ENCODE data around the gene DYSF.

The DYSF gene

DNA sequence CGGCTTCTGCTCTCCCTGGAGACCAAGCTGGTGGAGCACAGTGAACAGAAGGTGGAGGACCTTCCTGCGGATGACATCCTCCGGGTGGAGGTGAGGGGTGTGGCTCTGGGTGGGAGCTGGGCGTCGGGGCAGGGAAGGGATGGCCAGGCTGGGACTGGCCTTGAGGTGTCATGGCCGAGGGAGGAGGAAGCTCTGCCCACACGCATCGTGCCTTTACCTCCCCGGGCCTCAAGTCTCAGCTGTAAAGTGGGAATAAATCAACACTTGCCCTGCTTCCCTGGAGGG, 98.2 kb downstream of the DYSF start:
- no peak for DNase-seq (ENCODE audit: extremely low spot score)
- CTCF ChIA-PET, result interaction anchor here (0.6 to 1.3 kb wide), 2 partner anchors 247 to 281 kb away, joined by 3 to 5 read pairs; no protein-coding TSS in a partner anchor
- POLR2A ChIA-PET, result interaction anchor here (1.1 kb wide), 1 partner anchor 10 kb away, joined by 3 read pairs; no protein-coding TSS in a partner anchor
- TF ChIP-seq ARNT (IDR thresholded peaks at IDR 0.05) (no peak), FOXA1 (IDR thresholded peaks at IDR 0.05) (no peak), L3MBTL2 (conservative IDR thresholded peaks at IDR 0.05) (no peak)

DNA sequence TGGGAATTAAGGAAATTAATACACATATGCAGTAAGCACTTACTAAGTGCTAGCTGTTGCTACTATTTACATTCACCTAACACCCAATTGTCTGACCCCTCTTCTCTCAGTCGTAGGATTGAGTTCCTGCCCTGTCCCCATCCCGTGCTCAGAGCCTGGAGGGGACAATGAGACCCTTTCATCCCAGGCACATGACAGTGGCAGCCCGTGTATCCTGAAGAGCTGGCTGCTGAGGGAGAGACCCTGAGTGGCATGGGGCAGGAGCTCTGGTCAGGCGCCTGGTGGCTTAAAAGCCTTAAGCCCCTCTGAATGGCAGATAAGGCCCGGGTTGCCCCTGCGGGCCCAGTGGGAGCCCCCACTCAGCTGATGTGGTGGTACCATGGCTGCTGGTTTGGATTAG, 99.0 kb downstream of the DYSF start:
- CTCF ChIA-PET, result interaction anchor here (0.6 kb wide), 2 partner anchors 217 to 598 kb away, joined by 3 to 4 read pairs; no protein-coding TSS in a partner anchor

GRCh38 chr2:71552861-71553301, 99.5 kb downstream of the DYSF start:
- CTCF ChIA-PET, result interaction anchor here (0.6 kb wide), 1 partner anchor 217 kb away, joined by 3 read pairs; no protein-coding TSS in a partner anchor

More for the DNA sequence above, 99.0 kb downstream of the DYSF start:
- POLR2A ChIA-PET, result no interaction called here
- TF ChIP-seq HDGF (IDR thresholded peaks at IDR 0.05; ENCODE audit: borderline replicate concordance) (no peak), FOXM1 (IDR thresholded peaks at IDR 0.05; ENCODE audit: borderline replicate concordance) (no peak), ZNF384 (IDR thresholded peaks at IDR 0.05) (no peak), FOXA1 (IDR thresholded peaks at IDR 0.05) (no peak), LEF1 (IDR thresholded peaks at IDR 0.05; ENCODE audit: borderline replicate concordance) (no peak), ELF4 (IDR thresholded peaks at IDR 0.05) (no peak), L3MBTL2 (conservative IDR thresholded peaks at IDR 0.05) (no peak)
- no peak for DNase-seq (ENCODE audit: extremely low spot score)

DNA sequence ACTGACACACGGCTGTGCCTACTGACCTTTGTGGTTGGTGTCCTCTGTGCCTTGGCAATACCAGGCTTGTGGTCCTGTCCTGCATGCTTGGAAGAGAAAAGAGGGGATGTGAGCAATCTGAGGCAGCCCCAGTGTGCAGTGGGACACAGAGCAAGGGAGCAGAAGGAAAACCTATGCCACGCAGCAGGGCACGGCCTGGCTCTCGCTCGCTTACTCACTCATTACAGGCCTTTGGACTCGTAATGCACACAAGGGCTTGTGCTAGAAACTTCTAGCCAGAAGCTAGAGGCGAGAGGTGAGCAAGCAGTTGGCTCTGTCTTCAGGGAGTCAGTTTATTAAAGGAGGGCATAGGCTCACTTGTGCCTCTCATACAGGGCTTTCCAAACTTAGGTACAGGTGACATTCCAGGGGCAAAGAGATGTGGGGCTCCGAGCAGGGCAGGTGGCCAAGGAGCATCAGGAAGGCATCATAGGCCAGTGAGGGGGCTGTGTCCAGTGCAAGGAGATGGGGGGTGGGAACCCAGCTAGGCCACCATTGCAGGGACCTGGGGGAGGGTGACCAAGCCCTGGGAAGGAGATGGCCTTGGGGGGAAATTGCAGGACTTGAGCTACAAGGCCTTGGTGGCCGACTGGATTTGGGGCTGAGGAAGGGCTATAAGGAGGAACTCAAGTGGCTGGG, 100.8 kb downstream of the DYSF start:
- CTCF ChIA-PET, result no interaction called here
- TF ChIP-seq HDGF (IDR thresholded peaks at IDR 0.05; ENCODE audit: borderline replicate concordance) (no peak), L3MBTL2 (conservative IDR thresholded peaks at IDR 0.05) (no peak), ARNT (IDR thresholded peaks at IDR 0.05) (no peak), BHLHE40 (IDR thresholded peaks at IDR 0.05; ENCODE audit: borderline replicate concordance) (no peak), SP1 (IDR thresholded peaks at IDR 0.05) (no peak), SUZ12 (IDR thresholded peaks at IDR 0.05) (no peak), FOXK2 (IDR thresholded peaks at IDR 0.05) (no peak), ELF4 (IDR thresholded peaks at IDR 0.05) (no peak), LEF1 (IDR thresholded peaks at IDR 0.05; ENCODE audit: borderline replicate concordance) (no peak), PKNOX1 (IDR thresholded peaks at IDR 0.05) (no peak)
- POLR2A ChIA-PET, result no interaction called here
- no peak for DNase-seq (ENCODE audit: extremely low spot score)

More at GRCh38 chr2:71552861-71553301, 99.5 kb downstream of the DYSF start:
- no peak for DNase-seq (ENCODE audit: extremely low spot score)
- POLR2A ChIA-PET, result no interaction called here
- TF ChIP-seq ARNT (IDR thresholded peaks at IDR 0.05), result no peak
- no peak for TF ChIP-seq ZNF384 (IDR thresholded peaks at IDR 0.05)
- TF ChIP-seq BHLHE40 (IDR thresholded peaks at IDR 0.05; ENCODE audit: borderline replicate concordance), result no peak
- no peak for TF ChIP-seq L3MBTL2 (conservative IDR thresholded peaks at IDR 0.05)
- no peak for TF ChIP-seq TARDBP (IDR thresholded peaks at IDR 0.05)
- no peak for TF ChIP-seq FOXK2 (IDR thresholded peaks at IDR 0.05)
- TF ChIP-seq PKNOX1 (IDR thresholded peaks at IDR 0.05), result no peak
- TF ChIP-seq CTBP1 (IDR thresholded peaks at IDR 0.05; ENCODE audit: borderline replicate concordance), result no peak
- TF ChIP-seq FOXA1 (IDR thresholded peaks at IDR 0.05), result no peak
- TF ChIP-seq NFRKB (IDR thresholded peaks at IDR 0.05), result no peak
- TF ChIP-seq ELF4 (IDR thresholded peaks at IDR 0.05), result no peak
- TF ChIP-seq FOXM1 (IDR thresholded peaks at IDR 0.05; ENCODE audit: borderline replicate concordance), result no peak
- no peak for TF ChIP-seq LEF1 (IDR thresholded peaks at IDR 0.05; ENCODE audit: borderline replicate concordance)
- no peak for TF ChIP-seq HDGF (IDR thresholded peaks at IDR 0.05; ENCODE audit: borderline replicate concordance)
- no peak for TF ChIP-seq SUZ12 (IDR thresholded peaks at IDR 0.05)
- no peak for TF ChIP-seq SP1 (IDR thresholded peaks at IDR 0.05)

DNA sequence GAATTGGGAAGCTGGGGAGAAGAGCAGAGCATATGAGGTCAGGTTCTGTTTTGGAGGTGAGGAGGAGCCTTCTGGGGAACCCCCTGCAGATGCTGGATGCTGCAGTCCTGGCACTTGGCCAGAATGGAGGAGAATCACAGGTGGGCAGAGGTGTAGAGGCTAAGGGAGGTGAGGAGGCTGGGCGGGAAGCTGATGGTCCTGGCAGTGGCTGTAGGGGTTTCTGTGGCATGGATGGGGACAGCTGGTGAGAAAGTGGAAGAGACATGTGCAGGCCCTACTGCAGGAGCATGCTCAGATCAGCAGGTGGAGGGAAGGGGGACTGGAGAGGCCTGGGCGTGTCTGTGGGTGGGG, 101.3 kb downstream of the DYSF start:
- ChIA-PET POLR2A (no interaction called here), CTCF (no interaction called here)
- TF ChIP-seq SUZ12 (IDR thresholded peaks at IDR 0.05) (no peak), FOXA1 (IDR thresholded peaks at IDR 0.05) (no peak), ELF4 (IDR thresholded peaks at IDR 0.05) (no peak), SP1 (IDR thresholded peaks at IDR 0.05) (no peak), ZNF384 (IDR thresholded peaks at IDR 0.05) (no peak)
- no peak for DNase-seq (ENCODE audit: extremely low spot score)

- CTCF ChIA-PET, result interaction anchor here (0.5 to 0.7 kb wide), 2 partner anchors 9 to 363 kb away, joined by 3 read pairs; no protein-coding TSS in a partner anchor
- POLR2A ChIA-PET, result no interaction called here
- no peak for DNase-seq (ENCODE audit: extremely low spot score)
These were observed 102.6 kb downstream of the DYSF start for GRCh38 chr2:71555798-71556454.

More at GRCh38 chr2:71555798-71556454, 102.6 kb downstream of the DYSF start:
- TF ChIP-seq ARNT (IDR thresholded peaks at IDR 0.05) (no peak), CTBP1 (IDR thresholded peaks at IDR 0.05; ENCODE audit: borderline replicate concordance) (no peak), L3MBTL2 (conservative IDR thresholded peaks at IDR 0.05) (no peak), TARDBP (IDR thresholded peaks at IDR 0.05) (no peak), ZNF384 (IDR thresholded peaks at IDR 0.05) (no peak), SUZ12 (IDR thresholded peaks at IDR 0.05) (no peak), FOXK2 (IDR thresholded peaks at IDR 0.05) (no peak), SP1 (IDR thresholded peaks at IDR 0.05) (no peak), FOXM1 (IDR thresholded peaks at IDR 0.05; ENCODE audit: borderline replicate concordance) (no peak), LEF1 (IDR thresholded peaks at IDR 0.05; ENCODE audit: borderline replicate concordance) (no peak), BHLHE40 (IDR thresholded peaks at IDR 0.05; ENCODE audit: borderline replicate concordance) (no peak), FOXA1 (IDR thresholded peaks at IDR 0.05) (no peak), HDGF (IDR thresholded peaks at IDR 0.05; ENCODE audit: borderline replicate concordance) (no peak)
